Astrocyte of the hippocampus (primary cell): Measurements from ENCODE around the gene APOC3.
A peak's percentile ranks its signal among the peaks of the same experiment; 100 is the strongest.

ENCODE experiments used
- DNase-seq: peaks from one replicate; pipeline ENCODE4 v3.0.0; 2011; ENCODE audit warnings: low read depth, low spot score

APOC3 gene

GRCh38 chr11:116849060-116849459 is 19.4 kb downstream of the APOC3 start:
- DNase-seq: no peak

GRCh38 chr11:116849486-116849885 is 19.8 kb downstream of the APOC3 start:
- DNase-seq: no peak

GRCh38 chr11:116851626-116852025 is 21.9 kb downstream of the APOC3 start:
- no peak for DNase-seq

GRCh38 chr11:116852261-116853031 is 22.7 kb downstream of the APOC3 start:
- DNase-seq: peak; percentile 21

GRCh38 chr11:116853461-116854073 is 23.9 kb downstream of the APOC3 start:
- DNase-seq: peak; percentile 88

- no peak for DNase-seq
Observed at GRCh38 chr11:116855413-116855812, 25.7 kb downstream of the APOC3 start.

GRCh38 chr11:116856423-116856822 is 26.7 kb downstream of the APOC3 start:
- no peak for DNase-seq

- DNase-seq: no peak
Observed at GRCh38 chr11:116857316-116857715, 27.6 kb downstream of the APOC3 start.

- no peak for DNase-seq
Observed at GRCh38 chr11:116857936-116858335, 28.2 kb downstream of the APOC3 start.

- DNase-seq: no peak
Observed at GRCh38 chr11:116859175-116859574, 29.5 kb downstream of the APOC3 start.

- no peak for DNase-seq
Observed at GRCh38 chr11:116860303-116860702, 30.6 kb downstream of the APOC3 start.

- DNase-seq: peak; percentile 72
Observed at GRCh38 chr11:116861539-116861938, 31.8 kb downstream of the APOC3 start.

- DNase-seq: no peak
Observed at GRCh38 chr11:116862185-116862584, 32.5 kb downstream of the APOC3 start.

GRCh38 chr11:116862951-116863350 is 33.2 kb downstream of the APOC3 start:
- DNase-seq: peak; percentile 38

GRCh38 chr11:116864531-116864930 is 34.8 kb downstream of the APOC3 start:
- DNase-seq: no peak

GRCh38 chr11:116865696-116866095 is 36.0 kb downstream of the APOC3 start:
- no peak for DNase-seq

GRCh38 chr11:116866804-116867455 is 37.2 kb downstream of the APOC3 start:
- no peak for DNase-seq

- no peak for DNase-seq
Observed at GRCh38 chr11:116867619-116868018, 37.9 kb downstream of the APOC3 start.

- no peak for DNase-seq
Observed at GRCh38 chr11:116868066-116868465, 38.4 kb downstream of the APOC3 start.

- DNase-seq: no peak
Observed at GRCh38 chr11:116869610-116870009, 39.9 kb downstream of the APOC3 start.

GRCh38 chr11:116870054-116870453 is 40.3 kb downstream of the APOC3 start:
- no peak for DNase-seq

GRCh38 chr11:116871248-116871647 is 41.5 kb downstream of the APOC3 start:
- DNase-seq: peak; percentile 78

- DNase-seq: no peak
Observed at GRCh38 chr11:116873381-116873780, 43.7 kb downstream of the APOC3 start.
